ENCODE measurements around the gene TFR2. TPM values are rescaled to one million over a fixed set of nuclear protein-coding genes. Genes with fewer than 3 reads are reported as not detected.

The TFR2 gene
- total RNA-seq, 4 donors from 2014 or later = 0.38 to 1.1 (median 0.84) TPM

GRCh38 chr7:100585511-100586265 lies 55.7 kb downstream of the TFR2 start, which contains the start of gene LRCH4:
Gene LRCH4, minus strand, starts transcription at chr7:100586129. Its CDS starts 29 bp downstream, at chr7:100586100.
- peaks cover 0 to 14% (median 0%) of the 10 kb centered on the region in 4 donors for H3K27me3 ChIP-seq
- peaks cover 32 to 71% (median 45%) of the 10 kb centered on the region in 3 donors for H3K4me1 ChIP-seq
- no peaks in the 10 kb centered on the region for H3K9me3 ChIP-seq
- peak within 1 kb of the TSS; percentile 94 to 99 (median 98) for H3K27ac ChIP-seq
- H3K4me3 ChIP-seq = peak within 1 kb of the TSS; percentile 76 to 93 (median 84)
- H3K36me3 ChIP-seq = peaks cover 7 to 24% (median 16%) of the 10 kb centered on the region in 3 donors
- 1% methylated on average over 10 to 13 of the region's 61 CpGs for WGBS, 2 donors
- intact Hi-C loops (cut with DNase I) = no loop called here
- DNase-seq = no peak
- TF ChIP-seq CTCF (IDR thresholded peaks at IDR 0.05) = peak in 1 of 6 experiments; percentile 26
- peak in 3 of 4 donors; percentile 92 to 99 (median 98) for TF ChIP-seq POLR2A (IDR thresholded peaks at IDR 0.05)

- no peak for DNase-seq
- peak overlapping the region; percentile 94 to 99 (median 98) for H3K27ac ChIP-seq
- H3K36me3 ChIP-seq = peaks cover 10 to 31% (median 21%) of the 10 kb centered on the region in 3 donors
- TF ChIP-seq POLR2A (IDR thresholded peaks at IDR 0.05) (peak in 1 of 4 donors; percentile 6), CTCF (IDR thresholded peaks at IDR 0.05) (no peak)
- H3K4me3 ChIP-seq = peak overlapping the region; percentile 76 to 93 (median 84)
- peaks cover 32 to 63% (median 39%) of the 10 kb centered on the region in 3 donors for H3K4me1 ChIP-seq
- H3K27me3 ChIP-seq = peaks cover 0 to 6% (median 0%) of the 10 kb centered on the region in 4 donors
- H3K9me3 ChIP-seq = no peaks in the 10 kb centered on the region
- intact Hi-C loops (cut with DNase I) = no loop called here
- WGBS, 2 donors = 5 to 6% methylated on average over 13 to 16 of the region's 20 CpGs
Observed at GRCh38 chr7:100584683-100585510, 56.5 kb downstream of the TFR2 start.

- TF ChIP-seq POLR2A (IDR thresholded peaks at IDR 0.05) (no peak), CTCF (IDR thresholded peaks at IDR 0.05) (no peak)
- H3K9me3 ChIP-seq = no peaks in the 10 kb centered on the region
- peak overlapping the region; percentile 76 to 93 (median 84) for H3K4me3 ChIP-seq
- peak overlapping the region; percentile 94 to 99 (median 98) for H3K27ac ChIP-seq
- intact Hi-C loops (cut with DNase I) = no loop called here
- H3K36me3 ChIP-seq = peaks cover 12 to 38% (median 25%) of the 10 kb centered on the region in 3 donors
- no peaks in the 10 kb centered on the region for H3K27me3 ChIP-seq
- peaks cover 32 to 60% (median 39%) of the 10 kb centered on the region in 3 donors for H3K4me1 ChIP-seq
- no peak for DNase-seq
- WGBS, 2 donors = 36 to 62% methylated on average over 8 to 11 of the region's 15 CpGs
Observed at GRCh38 chr7:100584054-100584682, 57.2 kb downstream of the TFR2 start.

- H3K4me1 ChIP-seq = peaks cover 32 to 60% (median 39%) of the 10 kb centered on the region in 3 donors
- TF ChIP-seq CTCF (IDR thresholded peaks at IDR 0.05) (no peak), POLR2A (IDR thresholded peaks at IDR 0.05) (peak in 1 of 4 donors; percentile 9)
- H3K36me3 ChIP-seq = peaks cover 16 to 46% (median 30%) of the 10 kb centered on the region in 3 donors
Observed at GRCh38 chr7:100583132-100584053, 58.0 kb downstream of the TFR2 start.

More at GRCh38 chr7:100583132-100584053, 58.0 kb downstream of the TFR2 start:
- Histone ChIP-seq H3K4me3 (peak overlapping the region; percentile 76 to 93 (median 84)), H3K27ac (peak overlapping the region; percentile 94 to 99 (median 98)), H3K9me3 (no peaks in the 10 kb centered on the region), H3K27me3 (no peaks in the 10 kb centered on the region)
- WGBS, 2 donors = 29 to 37% methylated on average over 7 to 8 of the region's 23 CpGs
- intact Hi-C loops (cut with DNase I) = no loop called here
- peak; percentile 42 for DNase-seq

Data from esophagus squamous epithelium (tissue), 5 donors.